A549 (cell line): ENCODE data around the gene DACT2. TPM values are rescaled to one million over a fixed set of nuclear protein-coding genes. Genes with fewer than 3 reads are reported as not detected.

Source experiments
- ATAC-seq, 2 experiments: fragments of 200-7000 bp in 1 of 2; fragments of >200 bp in 1 of 2; cut with Nextera tagmentation in 1 of 2; cut with Tn5 transposase in 1 of 2; 3 replicates each; pipeline versions ENCODE4 v1.8.0 to v1.9.1; 2018 to 2020; ENCODE audit warnings: mild to moderate bottlenecking in 1 of 2, moderate library complexity in 1 of 2
- CTCF ChIA-PET: fragments of 300-600 bp; sonication (Branson Sonifier 250); formaldehyde crosslinking; extraction: SDS; loops from one replicate; lab custom pipeline; 2021; ENCODE audit warnings: antibody characterized with exemption, inconsistent platforms; lab: Yijun Ruan, JAX
- POLR2A ChIA-PET: fragments of 350-600 bp; formaldehyde crosslinking; extraction: SDS; loops from one replicate; lab custom pipeline; 2021; ENCODE audit warnings: antibody characterized with exemption, inconsistent platforms; lab: Yijun Ruan, JAX
- DNase-seq, 2 experiments: peaks; one replicate each; pipeline versions ENCODE4 v3.0.0 to v3.0.0-alpha.2; 2011 to 2016; ENCODE audit warnings: low read depth in 1 of 2, low spot score in 1 of 2
- FAIRE-seq: peaks from 2 replicates; lab custom pipeline; 2011; peaks lifted over from hg19 to GRCh38; lab: Jason Lieb, UNC
- H3K27ac ChIP-seq, 2 experiments: fragments of >200 bp; sonication (Bioruptor Twin); formaldehyde crosslinking; 3 replicates each; pipeline ENCODE4 v1.5.1; 2016 to 2017
- H3K4me1 ChIP-seq: fragments of >200 bp; sonication (Bioruptor Twin); formaldehyde crosslinking; 3 replicates; pipeline ENCODE4 v1.6.1; 2016
- H3K4me2 ChIP-seq: fragments of >200 bp; sonication (Bioruptor Twin); formaldehyde crosslinking; 3 replicates; pipeline ENCODE4 v1.6.1; 2016
- H3K4me3 ChIP-seq: fragments of >200 bp; sonication (Bioruptor Twin); formaldehyde crosslinking; 3 replicates; pipeline ENCODE4 v1.5.1; 2016
- H3K9me3 ChIP-seq: fragments of >200 bp; sonication (Bioruptor Twin); formaldehyde crosslinking; 3 replicates; pipeline ENCODE4 v1.6.1; 2016
- BHLHE40 ChIP-seq: IDR thresholded peaks from 2 replicates; pipeline ENCODE4 v1.6.1; 2012; ENCODE audit warnings: low read depth, low read length, inconsistent platforms
- CBX2 ChIP-seq: fragments of 200-600 bp; sonication (generic); IDR thresholded peaks from 2 replicates; pipeline ENCODE4 v1.6.1; 2016; ENCODE audit warnings: low read depth, mild to moderate bottlenecking, borderline replicate concordance
- E2F6 ChIP-seq: IDR thresholded peaks from 2 replicates; pipeline ENCODE4 v1.6.1; 2012; ENCODE audit warnings: low read depth, borderline replicate concordance
- EHMT2 ChIP-seq: fragments of 200-600 bp; sonication (generic); IDR thresholded peaks from 2 replicates; pipeline ENCODE4 v1.6.1; 2016; ENCODE audit warnings: antibody characterized with exemption, low read depth, mild to moderate bottlenecking, moderate library complexity
- ELK1 ChIP-seq: fragments of 150-350 bp; IDR thresholded peaks from 2 replicates; pipeline ENCODE4 v1.6.1; 2014; ENCODE audit warnings: low read depth, mild to moderate bottlenecking, low read length
- ESRRA ChIP-seq: fragments of 150-350 bp; IDR thresholded peaks from 2 replicates; pipeline ENCODE4 v1.6.1; 2014; ENCODE audit warnings: mild to moderate bottlenecking, low read length, borderline replicate concordance
- GATA3 ChIP-seq: IDR thresholded peaks from 2 replicates; pipeline ENCODE4 v1.6.1; 2012; ENCODE audit warnings: borderline replicate concordance
- HEYL ChIP-seq: fragments of 250-450 bp; sonication (Bioruptor Pico); IDR thresholded peaks from 2 replicates; pipeline ENCODE4 v1.8.0; 2021; ENCODE audit warnings: mild to moderate bottlenecking, moderate library complexity
- JUN ChIP-seq, 2 experiments: fragments of >200 bp; sonication (Bioruptor Twin); formaldehyde crosslinking; IDR thresholded peaks; 2 replicates in 1 of 2; 3 replicates in 1 of 2; pipeline ENCODE4 v1.6.1; 2016 to 2017
- KDM5A ChIP-seq: fragments of 200-600 bp; sonication (generic); IDR thresholded peaks from 2 replicates; pipeline ENCODE4 v1.6.1; 2016; ENCODE audit warnings: antibody characterized with exemption, mild to moderate bottlenecking
- MAFK ChIP-seq: fragments of 450-650 bp; IDR thresholded peaks from 2 replicates; pipeline ENCODE4 v1.6.1; 2014; ENCODE audit not compliant: partially characterized antibody
- MYC ChIP-seq: IDR thresholded peaks from 2 replicates; pipeline ENCODE4 v1.6.1; 2012; ENCODE audit warnings: mild to moderate bottlenecking, inconsistent platforms, low read length, improper control_type of control experiment, borderline replicate concordance
- PHF8 ChIP-seq: fragments of 200-600 bp; sonication (generic); IDR thresholded peaks from 2 replicates; pipeline ENCODE4 v1.6.1; 2016; ENCODE audit warnings: low read depth, mild to moderate bottlenecking, antibody characterized with exemption, moderate library complexity, borderline replicate concordance
- RAD21 ChIP-seq, 2 experiments: fragments of >200 bp in 1 of 2; sonication (Bioruptor Twin) in 1 of 2; formaldehyde crosslinking in 1 of 2; IDR thresholded peaks in 1 of 2; conservative IDR thresholded peaks in 1 of 2; 2 replicates in 1 of 2; 3 replicates in 1 of 2; pipeline ENCODE4 v1.6.1; 2012 to 2018; ENCODE audit warnings: inconsistent platforms in 1 of 2
- TFCP2L1 ChIP-seq: fragments of 250-450 bp; sonication (Bioruptor Pico); IDR thresholded peaks from 2 replicates; pipeline ENCODE4 v1.5.0; 2021; ENCODE audit warnings: mild to moderate bottlenecking
- ZFP36 ChIP-seq: fragments of 450-650 bp; IDR thresholded peaks from 2 replicates; pipeline ENCODE4 v1.6.1; 2014; ENCODE audit warnings: borderline replicate concordance; ENCODE audit not compliant: partially characterized antibody
- ZNF302 ChIP-seq: fragments of 250-450 bp; sonication (Bioruptor Pico); IDR thresholded peaks from 2 replicates; pipeline ENCODE4 v1.9.0; 2021; ENCODE audit warnings: inconsistent platforms, mild to moderate bottlenecking, moderate library complexity
- WGBS: methylation state at CpG from one replicate; pipeline ENCODE4 v1.1.6; 2017; ENCODE audit errors: missing lambda C conversion rate; 5-methylcytosine and 5-hydroxymethylcytosine counted together
- polyA plus RNA-seq, 4 experiments: library from polyadenylated mRNA; depleted of rRNA in 3 of 4; stranded (reverse); fragments of >200 nt; fragmentation: RNase III in 1 of 4; extraction: RNeasy Plus Mini Kit Qiagen cat#74134 plus additional on column Dnase treatment in 1 of 4; gene quantifications; 2 replicates in 3 of 4; 3 replicates in 1 of 4; pipeline ENCODE4 v1.2.3, GENCODE V29; 2011 to 2017
- TF ChIP-seq, protein P1 (sequence below): fragments of 450-650 bp; IDR thresholded peaks from 2 replicates; pipeline ENCODE4 v1.6.1; 2014; ENCODE audit warnings: antibody characterized with exemption
- TF ChIP-seq, protein P2 (sequence below): fragments of 250-450 bp; sonication (Bioruptor Pico); IDR thresholded peaks from 2 replicates; pipeline ENCODE4 v1.5.0; 2021; ENCODE audit warnings: mild to moderate bottlenecking, moderate library complexity, borderline replicate concordance
- TF ChIP-seq, protein P3 (sequence below): fragments of >200 bp; sonication (Bioruptor Twin); formaldehyde crosslinking; IDR thresholded peaks from 3 replicates; pipeline ENCODE4 v1.6.1; 2016

The DACT2 gene
- polyA plus RNA-seq, 2 of the 4 experiments (the other 2 are of a cell fraction): 0.63 to 1.5 TPM

DNA sequence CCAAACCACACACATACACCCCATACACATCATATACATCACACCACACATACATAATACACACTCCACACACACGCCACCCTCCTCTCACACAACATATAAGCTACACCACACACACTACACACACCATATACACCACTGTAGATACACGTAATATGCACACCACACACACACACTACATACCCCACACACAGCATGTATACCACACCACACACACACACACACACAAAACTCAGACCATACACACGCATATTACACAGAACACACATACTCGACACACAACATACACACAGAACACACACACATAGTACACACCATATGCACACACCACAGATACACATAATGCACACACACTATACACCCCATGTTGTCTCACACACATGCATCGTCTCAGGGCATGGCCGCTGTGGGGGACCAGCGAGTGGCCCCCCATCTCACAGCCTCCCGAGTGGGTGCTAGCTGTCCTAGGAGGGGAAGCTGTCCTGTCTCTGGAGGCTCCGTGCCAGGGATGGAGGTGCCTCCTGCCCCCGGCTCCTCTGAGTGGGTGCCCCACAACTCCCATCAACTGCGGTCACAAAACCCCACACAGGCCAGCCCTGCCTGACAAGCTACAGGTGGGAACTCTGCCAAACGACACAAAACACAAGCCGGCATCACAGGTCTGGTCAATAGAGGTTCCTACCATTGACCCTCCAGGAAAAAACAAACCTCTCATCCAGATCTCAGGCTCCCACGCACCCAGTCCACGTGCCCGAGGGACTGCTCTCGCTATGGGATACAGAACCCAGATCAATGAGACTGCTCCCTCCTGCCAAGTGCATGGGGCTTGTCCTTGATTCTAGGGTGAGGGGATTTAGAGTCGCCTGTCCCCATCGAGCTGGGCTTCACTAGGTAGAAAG is 49.1 kb downstream of the DACT2 start:
- POLR2A ChIA-PET: no interaction called here
- FAIRE-seq: no peak
- CTCF ChIA-PET: no interaction called here
- H3K9me3 ChIP-seq: no peaks in the 10 kb centered on the region
- no peak for DNase-seq
- peak overlapping the region in 1 of 2 experiments; percentile 58; a peak in 2 of 6 replicates for H3K27ac ChIP-seq
- WGBS: 88% methylated on average over 13 of the region's 19 CpGs
- TF ChIP-seq, protein P1, sequence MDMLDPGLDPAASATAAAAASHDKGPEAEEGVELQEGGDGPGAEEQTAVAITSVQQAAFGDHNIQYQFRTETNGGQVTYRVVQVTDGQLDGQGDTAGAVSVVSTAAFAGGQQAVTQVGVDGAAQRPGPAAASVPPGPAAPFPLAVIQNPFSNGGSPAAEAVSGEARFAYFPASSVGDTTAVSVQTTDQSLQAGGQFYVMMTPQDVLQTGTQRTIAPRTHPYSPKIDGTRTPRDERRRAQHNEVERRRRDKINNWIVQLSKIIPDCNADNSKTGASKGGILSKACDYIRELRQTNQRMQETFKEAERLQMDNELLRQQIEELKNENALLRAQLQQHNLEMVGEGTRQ: no peak
- TF ChIP-seq ESRRA (no peak), PHF8 (no peak), BHLHE40 (no peak), E2F6 (no peak)
- H3K4me2 ChIP-seq: no peak overlapping the region
- no peak for ATAC-seq
- no peak overlapping the region for H3K4me3 ChIP-seq
- H3K4me1 ChIP-seq: peaks cover 32% of the 10 kb centered on the region

- FAIRE-seq: no peak
- CTCF ChIA-PET: no interaction called here
- H3K27ac ChIP-seq: peak overlapping the region in 1 of 2 experiments; percentile 65; a peak in 2 of 6 replicates
- TF ChIP-seq, protein P1: no peak
- no peak overlapping the region for H3K4me2 ChIP-seq
- H3K4me3 ChIP-seq: no peak overlapping the region
- DNase-seq: no peak
- POLR2A ChIA-PET: no interaction called here
- H3K4me1 ChIP-seq: peaks cover 30% of the 10 kb centered on the region
- 91% methylated on average over 15 of the region's 16 CpGs for WGBS
- no peak for ATAC-seq
- no peaks in the 10 kb centered on the region for H3K9me3 ChIP-seq
Observed at GRCh38 chr6:168269455-168270243, 49.9 kb downstream of the DACT2 start.

- ChIA-PET CTCF (no interaction called here), POLR2A (no interaction called here)
- no peak for FAIRE-seq
- no peak for DNase-seq
- no peak overlapping the region for H3K4me2 ChIP-seq
- no peaks in the 10 kb centered on the region for H3K9me3 ChIP-seq
- WGBS: 4% methylated on average over 1 of the region's 1 CpG
- no peak overlapping the region for H3K4me3 ChIP-seq
- ATAC-seq: 0 out of 6 replicates have a peak, but pooled peaks of 1 of the 2 experiments have one; percentile 30
- H3K27ac ChIP-seq: peak overlapping the region; percentile 38 to 65; a peak in 4 of 6 replicates
- H3K4me1 ChIP-seq: peaks cover 27% of the 10 kb centered on the region
- TF ChIP-seq CBX2: no peak
- TF ChIP-seq KDM5A: no peak
- TF ChIP-seq, protein P2, sequence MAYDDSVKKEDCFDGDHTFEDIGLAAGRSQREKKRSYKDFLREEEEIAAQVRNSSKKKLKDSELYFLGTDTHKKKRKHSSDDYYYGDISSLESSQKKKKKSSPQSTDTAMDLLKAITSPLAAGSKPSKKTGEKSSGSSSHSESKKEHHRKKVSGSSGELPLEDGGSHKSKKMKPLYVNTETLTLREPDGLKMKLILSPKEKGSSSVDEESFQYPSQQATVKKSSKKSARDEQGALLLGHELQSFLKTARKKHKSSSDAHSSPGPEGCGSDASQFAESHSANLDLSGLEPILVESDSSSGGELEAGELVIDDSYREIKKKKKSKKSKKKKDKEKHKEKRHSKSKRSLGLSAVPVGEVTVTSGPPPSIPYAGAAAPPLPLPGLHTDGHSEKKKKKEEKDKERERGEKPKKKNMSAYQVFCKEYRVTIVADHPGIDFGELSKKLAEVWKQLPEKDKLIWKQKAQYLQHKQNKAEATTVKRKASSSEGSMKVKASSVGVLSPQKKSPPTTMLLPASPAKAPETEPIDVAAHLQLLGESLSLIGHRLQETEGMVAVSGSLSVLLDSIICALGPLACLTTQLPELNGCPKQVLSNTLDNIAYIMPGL (CRISPR knock-in tag): no peak
- no peak for TF ChIP-seq ZNF302 (CRISPR knock-in tag)
- TF ChIP-seq MYC: no peak
- TF ChIP-seq HEYL (CRISPR knock-in tag): no peak
- TF ChIP-seq TFCP2L1 (CRISPR knock-in tag): no peak
- TF ChIP-seq, protein P3, sequence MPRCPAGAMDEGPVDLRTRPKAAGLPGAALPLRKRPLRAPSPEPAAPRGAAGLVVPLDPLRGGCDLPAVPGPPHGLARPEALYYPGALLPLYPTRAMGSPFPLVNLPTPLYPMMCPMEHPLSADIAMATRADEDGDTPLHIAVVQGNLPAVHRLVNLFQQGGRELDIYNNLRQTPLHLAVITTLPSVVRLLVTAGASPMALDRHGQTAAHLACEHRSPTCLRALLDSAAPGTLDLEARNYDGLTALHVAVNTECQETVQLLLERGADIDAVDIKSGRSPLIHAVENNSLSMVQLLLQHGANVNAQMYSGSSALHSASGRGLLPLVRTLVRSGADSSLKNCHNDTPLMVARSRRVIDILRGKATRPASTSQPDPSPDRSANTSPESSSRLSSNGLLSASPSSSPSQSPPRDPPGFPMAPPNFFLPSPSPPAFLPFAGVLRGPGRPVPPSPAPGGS: no peak
- TF ChIP-seq RAD21 (conservative IDR thresholded peaks at IDR 0.05 in 1 of 2, IDR thresholded peaks at IDR 0.05 in 1 of 2): no peak
- no peak for TF ChIP-seq ELK1
- no peak for TF ChIP-seq MAFK
- no peak for TF ChIP-seq EHMT2
- no peak for TF ChIP-seq JUN (IDR thresholded peaks at IDR 0.05)
- TF ChIP-seq ZFP36: no peak
- no peak for TF ChIP-seq PHF8
- no peak for TF ChIP-seq GATA3
Observed at GRCh38 chr6:168268755-168269154, 50.8 kb downstream of the DACT2 start.
